CD4-positive, alpha-beta T cell (primary cell): Measurements from ENCODE around the gene ATAD3C. TPM values are rescaled to one million over a fixed set of nuclear protein-coding genes. Genes with fewer than 3 reads are reported as not detected.
"Not testable (repeated sequence)": the region's sequence is repeated elsewhere in the genome, so short reads cannot be mapped to it uniquely, and the experiment has no call there.

Experiments used
- ATAC-seq: fragments of 200-7000 bp; cut with Tn5 transposase; one replicate; pipeline ENCODE4 v1.10.0; 2022; ENCODE audit warnings: mild to moderate bottlenecking; ENCODE audit not compliant: poor library complexity
- CTCF ChIA-PET: fragments of 350-600 bp; sonication (Branson Sonifier 250); formaldehyde crosslinking; loops from one replicate; lab custom pipeline; 2021; ENCODE audit warnings: antibody characterized with exemption, inconsistent platforms; lab: Charles Lee
- POLR2A ChIA-PET: fragments of 350-600 bp; sonication (Branson Sonifier 250); formaldehyde crosslinking; loops from one replicate; lab custom pipeline; 2021; ENCODE audit warnings: antibody characterized with exemption, inconsistent platforms; lab: Charles Lee
- DNase-seq, 14 experiments: peaks; one replicate each; pipeline ENCODE4 v3.0.0-alpha.2; 2013 to 2020; ENCODE audit warnings: mixed read lengths in 2 of 14
- H3K27ac ChIP-seq, 2 donors: one replicate each; pipeline versions ENCODE4 v1.5.1 to v1.7.0; 2013; ENCODE audit warnings: low read length in 2 of 2, low read depth in 1 of 2, mild to moderate bottlenecking in 1 of 2
- H3K27me3 ChIP-seq, 2 experiments: 1 replicate in 1 of 2; 2 replicates in 1 of 2; pipeline versions ENCODE4 v1.6.1 to v1.7.0; 2013; ENCODE audit warnings: low read length in 2 of 2, control low read depth in 1 of 2, mild to moderate bottlenecking in 1 of 2, moderate library complexity in 1 of 2; ENCODE audit not compliant: insufficient read depth in 2 of 2, control insufficient read depth in 1 of 2
- H3K36me3 ChIP-seq: one replicate; pipeline ENCODE4 v1.6.1; 2013; ENCODE audit warnings: low read length, control low read depth; ENCODE audit not compliant: insufficient read depth
- H3K4me1 ChIP-seq: one replicate; pipeline ENCODE4 v1.6.1; 2013; ENCODE audit warnings: low read length, control low read depth; ENCODE audit not compliant: insufficient read depth
- H3K4me3 ChIP-seq: one replicate; pipeline ENCODE4 v1.5.1; 2013; ENCODE audit warnings: mild to moderate bottlenecking, low read length, moderate library complexity
- H3K9me3 ChIP-seq, 2 experiments: 1 replicate in 1 of 2; 2 replicates in 1 of 2; pipeline versions ENCODE4 v1.6.1 to v1.7.0; 2013; ENCODE audit warnings: low read length in 2 of 2, mild to moderate bottlenecking in 2 of 2, control low read depth in 1 of 2, moderate library complexity in 1 of 2; ENCODE audit not compliant: control insufficient read depth in 1 of 2, insufficient read depth in 1 of 2
- H3K27ac Mint-ChIP-seq: one replicate; pipeline ENCODE4 v1.8.0; 2020; ENCODE audit warnings: mixed read lengths
- H3K27me3 Mint-ChIP-seq: one replicate; pipeline ENCODE4 v1.8.0; 2021; ENCODE audit warnings: mixed read lengths
- H3K36me3 Mint-ChIP-seq: one replicate; pipeline ENCODE4 v1.8.0; 2021; ENCODE audit warnings: low read depth, mixed read lengths
- H3K4me1 Mint-ChIP-seq: one replicate; pipeline ENCODE4 v1.8.0; 2021; ENCODE audit warnings: low read depth, mixed read lengths
- H3K4me3 Mint-ChIP-seq: one replicate; pipeline ENCODE4 v1.8.0; 2020; ENCODE audit warnings: mild to moderate bottlenecking, mixed read lengths
- H3K9me3 Mint-ChIP-seq: one replicate; pipeline ENCODE4 v1.8.0; 2020; ENCODE audit warnings: mixed read lengths
- CTCF ChIP-seq: fragments of 200-600 bp; IDR thresholded peaks from one replicate; pipeline ENCODE4 v1.8.0; 2022; ENCODE audit warnings: antibody characterized with exemption, mild to moderate bottlenecking
- intact Hi-C, 2 experiments: fragments of 100-400 bp; cut with DNase I in 1 of 2; cut with micrococcal nuclease in 1 of 2; formaldehyde crosslinking; loops; one replicate each; pipeline versions ENCODE4 v1.15.1 to v1.9.0; 2023 to 2025; cut with DNase I, micrococcal nuclease
- total RNA-seq, 174 experiments: library from RNA in 2 of 174; stranded (reverse) in 2 of 174; gene quantifications; one replicate each; pipeline ENCODE4 v1.2.3 and lab custom pipeline; 2021 to 2026

ATAD3C gene
- total RNA-seq, 2 experiments from 2014 or later: 0.28 to 0.74 TPM

- ChIA-PET CTCF (no interaction called here), POLR2A (no interaction called here)
- H3K9me3 Mint-ChIP-seq: no peaks in the 10 kb centered on the region
- peaks cover 5% of the 10 kb centered on the region for H3K4me1 ChIP-seq
- no peak overlapping the region for H3K27ac ChIP-seq
- H3K4me3 Mint-ChIP-seq: peak overlapping the region; percentile 42
- H3K36me3 Mint-ChIP-seq: peaks cover 43% of the 10 kb centered on the region
- H3K36me3 ChIP-seq: peaks cover 38% of the 10 kb centered on the region
- peaks cover 7% of the 10 kb centered on the region for H3K4me1 Mint-ChIP-seq
- H3K9me3 ChIP-seq: no peaks in the 10 kb centered on the region
- no peak for TF ChIP-seq CTCF
- H3K4me3 ChIP-seq: no peak overlapping the region
- DNase-seq (no peak), ATAC-seq (no peak)
- no peaks in the 10 kb centered on the region for H3K27me3 ChIP-seq
- no peaks in the 10 kb centered on the region for H3K27me3 Mint-ChIP-seq
- H3K27ac Mint-ChIP-seq: no peak overlapping the region
- intact Hi-C loops: no loop called here
These were observed 30.3 kb downstream of the ATAD3C start for GRCh38 chr1:1479547-1480487.

- POLR2A ChIA-PET, H3K4me1 Mint-ChIP-seq: not testable (repeated sequence)
These were observed 31.0 kb downstream of the ATAD3C start for GRCh38 chr1:1480488-1480867.

GRCh38 chr1:1481811-1482210 is 32.3 kb downstream of the ATAD3C start:
- ATAC-seq, intact Hi-C loops: not testable (repeated sequence)
- H3K36me3 Mint-ChIP-seq: peaks cover 43% of the 10 kb centered on the region

More at GRCh38 chr1:1480488-1480867, 31.0 kb downstream of the ATAD3C start:
- DNase-seq, H3K27me3 ChIP-seq, H3K27me3 Mint-ChIP-seq, H3K9me3 Mint-ChIP-seq, ATAC-seq, CTCF ChIA-PET, H3K4me3 Mint-ChIP-seq, intact Hi-C loops, H3K27ac Mint-ChIP-seq, H3K4me1 ChIP-seq, H3K9me3 ChIP-seq, H3K4me3 ChIP-seq, H3K27ac ChIP-seq: not testable (repeated sequence)
- H3K36me3 Mint-ChIP-seq: peaks cover 43% of the 10 kb centered on the region
- H3K36me3 ChIP-seq: peaks cover 38% of the 10 kb centered on the region

GRCh38 chr1:1482856-1483255 is 33.4 kb downstream of the ATAD3C start:
- no peaks in the 10 kb centered on the region for H3K9me3 ChIP-seq
- peaks cover 7% of the 10 kb centered on the region for H3K4me1 Mint-ChIP-seq
- H3K27me3 Mint-ChIP-seq: no peaks in the 10 kb centered on the region
- no peak overlapping the region for H3K27ac Mint-ChIP-seq
- H3K9me3 Mint-ChIP-seq: no peaks in the 10 kb centered on the region
- H3K27ac ChIP-seq: no peak overlapping the region
- H3K36me3 ChIP-seq: peaks cover 40% of the 10 kb centered on the region
- no peaks in the 10 kb centered on the region for H3K27me3 ChIP-seq
- H3K4me3 ChIP-seq: no peak overlapping the region
- no peak for TF ChIP-seq CTCF
- ChIA-PET POLR2A (no interaction called here), CTCF (no interaction called here)
- H3K4me3 Mint-ChIP-seq: no peak overlapping the region
- no peak for ATAC-seq
- intact Hi-C loops: no loop called here
- no peaks in the 10 kb centered on the region for H3K4me1 ChIP-seq
- peaks cover 48% of the 10 kb centered on the region for H3K36me3 Mint-ChIP-seq
- DNase-seq: no peak

More at GRCh38 chr1:1481811-1482210, 32.3 kb downstream of the ATAD3C start:
- H3K27me3 ChIP-seq, H3K27ac ChIP-seq, H3K4me1 Mint-ChIP-seq, H3K27me3 Mint-ChIP-seq, H3K4me3 ChIP-seq, H3K9me3 Mint-ChIP-seq, DNase-seq, H3K4me1 ChIP-seq, POLR2A ChIA-PET, H3K27ac Mint-ChIP-seq, H3K9me3 ChIP-seq, H3K4me3 Mint-ChIP-seq, CTCF ChIA-PET: not testable (repeated sequence)
- H3K36me3 ChIP-seq: peaks cover 41% of the 10 kb centered on the region
